NT2/D1 (cell line): ENCODE results near the gene BRD1.

Experiments
- DNase-seq: peaks from one replicate; pipeline ENCODE4 v3.0.0-alpha.2; 2011; ENCODE audit warnings: low read depth, low spot score
- H3K27me3 ChIP-seq: 2 replicates; pipeline ENCODE4 v1.6.0; 2011; ENCODE audit warnings: mild to moderate bottlenecking; ENCODE audit not compliant: insufficient read length, insufficient read depth
- H3K36me3 ChIP-seq: 2 replicates; pipeline ENCODE4 v1.6.1; 2011; ENCODE audit warnings: mild to moderate bottlenecking, low read length, mixed read lengths; ENCODE audit not compliant: insufficient read depth, insufficient read length
- H3K4me1 ChIP-seq: 2 replicates; pipeline ENCODE4 v1.5.1; 2011; ENCODE audit not compliant: insufficient read depth, insufficient read length
- H3K4me3 ChIP-seq: 2 replicates; pipeline ENCODE4 v1.5.1; 2011; ENCODE audit warnings: low read depth; ENCODE audit not compliant: insufficient read length
- H3K9ac ChIP-seq: 2 replicates; pipeline ENCODE4 v1.6.0; 2011; ENCODE audit warnings: low read depth; ENCODE audit not compliant: insufficient read length
- H3K9me3 ChIP-seq: 2 replicates; pipeline ENCODE4 v1.5.1; 2011; ENCODE audit warnings: mild to moderate bottlenecking, low read length; ENCODE audit not compliant: insufficient read depth
- SUZ12 ChIP-seq: IDR thresholded peaks from 2 replicates; pipeline ENCODE4 v1.6.1; 2011; ENCODE audit not compliant: insufficient read length, insufficient read depth; ENCODE audit errors: extremely low read depth
- YY1 ChIP-seq: IDR thresholded peaks from 2 replicates; pipeline ENCODE4 v1.6.1; 2011; ENCODE audit not compliant: insufficient read length, insufficient read depth
- ZNF274 ChIP-seq: IDR thresholded peaks from 2 replicates; pipeline ENCODE4 v1.6.1; 2011; ENCODE audit warnings: mild to moderate bottlenecking, low read depth, low read length

The BRD1 gene

DNA sequence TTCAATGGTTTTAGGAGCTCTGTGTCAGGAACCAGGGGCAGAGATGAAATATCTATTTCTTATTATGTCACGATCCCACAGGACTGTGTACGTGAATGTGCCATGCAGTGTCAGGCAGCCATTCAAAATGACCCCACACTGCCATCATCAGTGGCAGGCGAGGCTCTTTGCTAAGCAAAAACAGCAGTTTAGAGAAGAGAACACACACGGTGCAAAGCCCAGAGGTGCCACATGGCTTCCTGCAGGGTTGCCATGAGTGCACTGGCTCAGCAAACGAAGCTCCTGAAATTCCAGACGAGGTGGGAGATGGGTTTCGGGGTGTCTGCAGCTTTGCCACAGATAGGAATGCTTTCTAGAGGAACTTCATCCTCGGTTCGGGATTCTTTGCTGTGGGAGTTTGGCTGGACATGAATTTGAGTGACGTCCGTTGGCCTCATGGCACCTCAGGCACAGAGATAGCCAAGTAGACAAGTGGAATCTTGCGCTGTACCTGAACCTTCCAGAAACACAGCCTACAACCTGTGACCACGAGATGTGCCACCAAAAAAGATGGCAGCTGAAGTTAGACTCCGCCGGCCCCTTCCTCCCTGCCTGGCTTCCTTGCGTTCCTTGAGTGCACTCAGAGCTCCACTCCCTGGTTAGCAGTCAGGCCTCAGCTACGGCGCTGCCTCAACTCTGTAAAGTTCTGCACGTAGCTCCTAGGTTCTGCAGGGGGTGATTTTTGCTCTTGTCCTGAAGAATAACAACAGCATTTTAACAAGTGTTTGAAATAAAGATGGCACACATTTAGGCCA is 18.2 kb upstream of the BRD1 start:
- peaks cover 2% of the 10 kb centered on the region for H3K4me1 ChIP-seq

GRCh38 chr22:49845241-49845640 is 17.6 kb upstream of the BRD1 start:
- no peak for DNase-seq
- H3K27me3 ChIP-seq, result peaks cover 51% of the 10 kb centered on the region
- no peak overlapping the region for H3K9ac ChIP-seq

More for the DNA sequence above, 18.2 kb upstream of the BRD1 start:
- TF ChIP-seq SUZ12, result no peak
- TF ChIP-seq YY1, result no peak
- TF ChIP-seq ZNF274, result no peak
- no peaks in the 10 kb centered on the region for H3K36me3 ChIP-seq
- H3K27me3 ChIP-seq, result peaks cover 57% of the 10 kb centered on the region
- no peaks in the 10 kb centered on the region for H3K9me3 ChIP-seq
- DNase-seq, result no peak
- no peak overlapping the region for H3K9ac ChIP-seq
- H3K4me3 ChIP-seq, result no peak overlapping the region

DNA sequence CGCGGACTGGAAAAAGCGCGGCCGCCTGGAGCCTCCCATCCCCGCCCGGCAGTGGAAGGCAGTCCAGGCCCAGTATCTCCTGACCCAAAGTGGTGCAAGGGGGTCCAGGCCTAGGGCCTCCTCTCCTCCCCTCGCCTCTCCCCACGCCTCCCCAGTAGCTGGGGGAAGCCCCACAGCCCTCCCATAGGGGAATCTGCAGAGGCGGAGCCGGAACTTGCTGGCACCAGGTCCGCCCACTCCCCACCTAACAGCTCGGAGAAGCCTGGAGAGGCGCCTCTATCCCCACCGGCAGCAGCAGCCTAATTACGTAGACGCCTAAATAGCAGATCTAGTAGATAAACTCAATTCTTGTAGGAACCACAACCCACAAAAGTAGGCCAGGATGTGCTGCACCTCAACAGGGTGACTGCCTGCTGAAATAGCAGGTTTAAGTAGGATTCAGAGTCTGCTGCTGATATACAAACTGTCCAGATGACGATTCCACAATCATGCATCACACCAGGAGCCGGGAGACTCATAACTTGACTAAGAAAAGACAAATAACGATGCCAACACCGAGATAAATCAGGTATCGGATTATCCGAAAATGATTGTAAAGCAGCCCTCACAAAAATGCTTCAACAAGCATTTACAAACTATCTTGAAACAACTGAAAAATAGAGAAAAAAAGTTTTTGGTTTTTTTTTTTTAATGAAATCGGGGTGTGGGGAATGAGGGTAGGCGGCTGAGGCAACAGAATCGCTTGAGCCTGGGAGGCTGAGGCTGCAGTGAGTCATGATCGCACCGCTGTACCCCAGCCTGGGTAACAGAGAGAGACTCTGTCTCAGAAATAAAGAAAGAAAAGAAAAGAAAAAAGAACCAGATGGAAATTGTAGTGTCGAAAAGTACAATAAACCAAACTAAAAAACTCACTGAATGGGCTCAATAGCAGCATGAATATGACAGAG is 11.4 kb upstream of the BRD1 start:
- Histone ChIP-seq H3K9ac (peak overlapping the region; percentile 69), H3K4me1 (no peaks in the 10 kb centered on the region), H3K9me3 (no peaks in the 10 kb centered on the region), H3K36me3 (no peaks in the 10 kb centered on the region), H3K27me3 (no peaks in the 10 kb centered on the region), H3K4me3 (peak overlapping the region; percentile 33)
- TF ChIP-seq SUZ12, result no peak
- no peak for TF ChIP-seq YY1
- no peak for TF ChIP-seq ZNF274
- no peak for DNase-seq

More at GRCh38 chr22:49845241-49845640, 17.6 kb upstream of the BRD1 start:
- Histone ChIP-seq H3K4me3 (no peak overlapping the region), H3K36me3 (no peaks in the 10 kb centered on the region), H3K9me3 (no peaks in the 10 kb centered on the region), H3K4me1 (peaks cover 2% of the 10 kb centered on the region)
- no peak for TF ChIP-seq ZNF274
- no peak for TF ChIP-seq SUZ12
- TF ChIP-seq YY1, result no peak

DNA sequence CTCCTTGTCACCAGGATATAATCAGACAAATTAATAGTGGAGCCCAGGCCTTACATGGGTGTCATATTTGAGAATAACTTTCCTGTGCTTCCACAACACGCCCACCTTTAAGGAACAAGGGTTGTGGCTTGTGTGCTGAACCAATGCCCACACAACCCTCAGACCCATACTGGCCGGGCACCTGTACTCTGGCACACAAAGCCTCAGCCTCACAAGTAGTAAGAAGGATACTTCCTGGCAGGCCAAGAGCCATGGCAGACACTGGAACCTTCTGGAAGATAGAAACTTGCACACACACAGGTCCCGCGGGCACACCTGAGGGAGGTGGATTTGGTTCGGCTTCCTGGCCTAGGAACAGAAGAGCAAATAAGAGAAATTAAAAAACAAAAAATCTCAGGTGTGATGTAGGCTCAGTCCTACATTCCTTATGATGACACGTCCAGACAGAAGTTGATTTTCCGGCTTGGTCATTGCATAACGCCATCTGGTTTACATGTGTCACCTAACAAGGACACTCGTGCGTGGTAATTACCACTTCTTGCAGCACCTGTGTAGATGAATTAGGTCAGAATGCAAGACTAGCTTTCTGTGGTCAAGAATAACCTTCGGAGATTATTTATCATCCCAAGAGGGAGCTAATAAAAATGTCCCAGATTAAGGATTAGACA is 5.8 kb upstream of the BRD1 start:
- Histone ChIP-seq H3K4me3 (no peak overlapping the region), H3K4me1 (no peaks in the 10 kb centered on the region), H3K27me3 (no peaks in the 10 kb centered on the region), H3K36me3 (peaks cover 5% of the 10 kb centered on the region), H3K9me3 (peaks cover 25% of the 10 kb centered on the region; the same call in 1 of the 2 replicates), H3K9ac (no peak overlapping the region)
- DNase-seq, result no peak
- no peak for TF ChIP-seq SUZ12

GRCh38 chr22:49829044-49829853 is 1.6 kb upstream of the BRD1 start:
- Histone ChIP-seq H3K4me3 (no peak overlapping the region), H3K4me1 (peaks cover 5% of the 10 kb centered on the region), H3K27me3 (no peaks in the 10 kb centered on the region), H3K9me3 (peaks cover 42% of the 10 kb centered on the region; the same call in 1 of the 2 replicates), H3K36me3 (peaks cover 24% of the 10 kb centered on the region), H3K9ac (no peak overlapping the region)
- TF ChIP-seq YY1 (no peak), SUZ12 (no peak), ZNF274 (no peak)
- DNase-seq, result no peak

DNA sequence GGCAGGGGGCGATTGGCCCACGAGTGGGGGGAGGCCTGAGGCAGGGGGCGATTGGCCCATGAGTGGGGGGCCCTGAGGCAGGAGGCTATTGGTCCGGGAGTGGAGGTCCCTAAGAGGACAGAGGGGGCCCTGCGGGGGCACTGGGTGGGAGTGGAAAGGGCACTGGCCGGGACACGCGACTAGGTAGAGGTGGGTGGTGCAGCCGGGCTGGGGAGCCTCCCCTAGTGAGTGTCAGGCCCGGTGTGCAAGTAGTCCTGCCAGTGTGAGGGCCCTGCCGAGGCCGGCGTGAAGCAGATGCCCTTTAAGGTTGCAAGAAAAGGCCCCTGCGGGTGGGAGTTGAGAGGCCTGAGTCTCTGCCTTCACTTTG is 909 bp upstream of the BRD1 start:
- DNase-seq, result no peak
- Histone ChIP-seq H3K36me3 (peaks cover 31% of the 10 kb centered on the region), H3K9ac (no peak overlapping the region)

More for the DNA sequence above, 909 bp upstream of the BRD1 start:
- no peak overlapping the region for H3K4me3 ChIP-seq
- TF ChIP-seq SUZ12 (no peak), YY1 (no peak), ZNF274 (no peak)
- H3K27me3 ChIP-seq, result no peaks in the 10 kb centered on the region
- peaks cover 42% of the 10 kb centered on the region; the same call in 1 of the 2 replicates for H3K9me3 ChIP-seq
- H3K4me1 ChIP-seq, result peaks cover 5% of the 10 kb centered on the region
